Lower leg skin (tissue), 4 donors: ENCODE data around the gene EFCAB8. TPM values are rescaled to one million over a fixed set of nuclear protein-coding genes. Genes with fewer than 3 reads are reported as not detected.

Source experiments
- DNase-seq, 2 donors: peaks; one replicate each; pipeline ENCODE4 v3.0.0-alpha.2; 2019; ENCODE audit warnings: low spot score in 2 of 2
- H3K4me3 ChIP-seq: fragments of 200-600 bp; sonication (generic); 2 replicates; pipeline ENCODE4 v1.5.1; 2017; ENCODE audit warnings: mild to moderate bottlenecking, low read depth; ENCODE audit not compliant: poor library complexity, severe bottlenecking
- POLR2A ChIP-seq, 2 donors: fragments of 450-650 bp; IDR thresholded peaks; one replicate each; pipeline ENCODE4 v1.6.1; 2016 to 2017; ENCODE audit warnings: antibody characterized with exemption in 2 of 2, mild to moderate bottlenecking in 1 of 2, moderate library complexity in 1 of 2
- WGBS, 2 donors: methylation state at CpG; one replicate each; pipeline ENCODE4 v1.1.5; 2018; 5-methylcytosine and 5-hydroxymethylcytosine counted together
- intact Hi-C: fragments of 100-400 bp; cut with DNase I; formaldehyde crosslinking; loops from one replicate; pipeline ENCODE4 v1.15.0; 2023; ENCODE audit warnings: low total_unique reads
- total RNA-seq, 4 donors: library from RNA; depleted of rRNA; stranded (reverse); fragments of >200 nt; gene quantifications; one replicate each; pipeline ENCODE4 v1.1.0, GENCODE V29; 2016
- TF ChIP-seq, protein P1 (sequence below), 3 donors: fragments of 450-650 bp; IDR thresholded peaks; one replicate each; pipeline ENCODE4 v1.5.1; 2016; ENCODE audit warnings: antibody characterized with exemption in 3 of 3, mild to moderate bottlenecking in 3 of 3, moderate library complexity in 2 of 3

EFCAB8 gene
- total RNA-seq, 4 donors from 2014 or later: not detected

DNA sequence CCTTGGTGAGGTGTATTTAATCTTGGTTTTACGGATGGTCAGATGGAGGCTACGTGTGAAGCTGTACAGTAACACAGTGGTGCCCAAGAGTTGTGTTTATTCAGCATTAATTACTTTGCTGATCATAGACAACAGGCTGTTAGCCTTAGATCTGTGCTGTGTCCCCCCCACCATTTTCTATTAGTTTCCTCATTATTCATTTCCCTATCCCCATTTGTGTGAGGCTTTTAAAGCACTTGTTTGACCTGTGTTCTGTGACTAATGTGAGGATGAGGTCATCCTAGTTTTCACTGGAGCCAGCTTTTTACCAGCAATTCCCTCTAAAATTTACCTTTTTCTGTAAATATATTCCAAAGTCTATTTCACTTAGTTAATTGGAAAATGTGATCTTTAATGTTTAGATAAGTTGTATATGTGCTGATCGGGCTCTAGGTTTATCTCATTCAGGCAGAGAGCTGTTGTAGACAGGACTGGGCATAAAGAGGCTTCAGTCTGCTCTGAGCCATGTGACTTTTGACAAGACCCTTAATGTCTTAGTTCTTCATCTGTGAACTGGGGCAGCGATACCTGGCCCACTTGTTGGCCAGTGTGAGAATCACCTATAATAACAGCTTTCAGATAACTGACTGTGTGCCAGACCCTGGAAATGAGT, 30.6 kb upstream of the EFCAB8 start:
- 95 to 98% methylated on average over 4 of the region's 4 CpGs for WGBS, 2 donors
- intact Hi-C loops: no loop called here
- DNase-seq: no peak

DNA sequence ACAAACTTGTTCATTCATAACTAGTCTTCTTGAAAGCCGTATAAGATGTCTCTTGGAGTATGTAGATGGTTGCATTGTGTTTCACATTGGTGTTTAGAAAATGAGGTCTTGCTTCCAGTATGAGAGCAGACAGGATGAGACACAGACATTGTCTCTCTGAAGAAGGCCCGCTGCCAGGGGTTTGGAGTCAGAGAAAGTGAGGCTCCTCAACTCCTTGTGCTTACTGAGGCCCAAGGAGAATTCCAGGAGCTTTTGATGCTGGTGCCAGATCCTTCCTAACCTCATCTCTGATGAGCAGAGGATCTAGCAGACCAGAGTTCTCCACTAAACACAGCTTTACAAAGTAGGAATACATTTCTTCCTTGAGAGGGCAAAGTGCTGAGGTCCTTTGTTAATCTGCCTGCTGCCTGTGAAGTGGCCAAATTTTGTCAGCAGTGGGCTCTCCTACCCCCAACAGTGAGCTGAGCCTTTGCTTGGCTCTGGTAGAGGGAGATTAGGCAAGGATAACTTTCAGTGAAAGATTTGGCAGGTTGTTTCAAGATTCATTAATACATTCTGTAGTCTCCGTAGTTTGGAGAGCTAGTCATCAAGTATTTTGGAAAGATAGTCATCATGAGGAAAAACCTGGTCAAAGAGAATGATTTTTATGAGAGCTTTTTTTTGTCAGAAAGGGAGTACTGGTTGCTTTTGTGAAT, 29.3 kb upstream of the EFCAB8 start:
- 64 to 67% methylated on average over 3 of the region's 3 CpGs for WGBS, 2 donors
- DNase-seq: no peak
- TF ChIP-seq, protein P1, sequence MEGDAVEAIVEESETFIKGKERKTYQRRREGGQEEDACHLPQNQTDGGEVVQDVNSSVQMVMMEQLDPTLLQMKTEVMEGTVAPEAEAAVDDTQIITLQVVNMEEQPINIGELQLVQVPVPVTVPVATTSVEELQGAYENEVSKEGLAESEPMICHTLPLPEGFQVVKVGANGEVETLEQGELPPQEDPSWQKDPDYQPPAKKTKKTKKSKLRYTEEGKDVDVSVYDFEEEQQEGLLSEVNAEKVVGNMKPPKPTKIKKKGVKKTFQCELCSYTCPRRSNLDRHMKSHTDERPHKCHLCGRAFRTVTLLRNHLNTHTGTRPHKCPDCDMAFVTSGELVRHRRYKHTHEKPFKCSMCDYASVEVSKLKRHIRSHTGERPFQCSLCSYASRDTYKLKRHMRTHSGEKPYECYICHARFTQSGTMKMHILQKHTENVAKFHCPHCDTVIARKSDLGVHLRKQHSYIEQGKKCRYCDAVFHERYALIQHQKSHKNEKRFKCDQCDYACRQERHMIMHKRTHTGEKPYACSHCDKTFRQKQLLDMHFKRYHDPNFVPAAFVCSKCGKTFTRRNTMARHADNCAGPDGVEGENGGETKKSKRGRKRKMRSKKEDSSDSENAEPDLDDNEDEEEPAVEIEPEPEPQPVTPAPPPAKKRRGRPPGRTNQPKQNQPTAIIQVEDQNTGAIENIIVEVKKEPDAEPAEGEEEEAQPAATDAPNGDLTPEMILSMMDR (IDR thresholded peaks at IDR 0.05): no peak
- no peak for TF ChIP-seq POLR2A (IDR thresholded peaks at IDR 0.05)
- no peak overlapping the region for H3K4me3 ChIP-seq
- intact Hi-C loops: no loop called here

More for the DNA sequence above, 30.6 kb upstream of the EFCAB8 start:
- TF ChIP-seq, protein P1 (IDR thresholded peaks at IDR 0.05): no peak
- TF ChIP-seq POLR2A (IDR thresholded peaks at IDR 0.05): no peak
- H3K4me3 ChIP-seq: no peak overlapping the region

GRCh38 chr20:32830437-32830836, 28.3 kb upstream of the EFCAB8 start:
- no peak overlapping the region for H3K4me3 ChIP-seq
- TF ChIP-seq, protein P1 (IDR thresholded peaks at IDR 0.05): no peak
- TF ChIP-seq POLR2A (IDR thresholded peaks at IDR 0.05): no peak
- WGBS, 2 donors: 92 to 97% methylated on average over 3 of the region's 3 CpGs
- peak in 1 of 2 donors; percentile 65 for DNase-seq
- intact Hi-C loops: no loop called here

DNA sequence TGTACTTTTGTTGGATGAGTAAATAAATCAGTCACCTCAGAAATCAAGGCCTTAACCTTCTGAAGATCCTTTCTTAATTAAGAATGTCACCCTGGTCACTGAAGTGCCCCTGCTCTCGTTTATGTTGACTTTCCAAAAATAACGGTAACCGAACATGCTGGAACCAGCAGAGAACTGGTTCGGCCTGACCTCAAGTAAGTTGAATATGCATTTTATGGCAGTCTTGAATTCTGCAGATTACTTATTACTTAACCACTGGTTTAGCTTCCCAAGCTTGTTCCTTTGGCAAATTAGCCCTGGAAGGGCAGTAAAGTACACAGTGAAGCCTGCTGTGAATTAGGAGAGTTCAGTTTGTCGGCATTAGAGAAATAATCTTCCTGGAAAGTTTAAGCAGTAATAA, 26.7 kb upstream of the EFCAB8 start:
- TF ChIP-seq, protein P1 (IDR thresholded peaks at IDR 0.05): no peak
- TF ChIP-seq POLR2A (IDR thresholded peaks at IDR 0.05): no peak
- H3K4me3 ChIP-seq: no peak overlapping the region
- WGBS, 2 donors: 52 to 65% methylated on average over 5 of the region's 5 CpGs
- DNase-seq: no peak
- intact Hi-C loops: no loop called here

GRCh38 chr20:32832664-32833063, 26.1 kb upstream of the EFCAB8 start:
- intact Hi-C loops: no loop called here
- no peak for TF ChIP-seq POLR2A (IDR thresholded peaks at IDR 0.05)
- TF ChIP-seq, protein P1 (IDR thresholded peaks at IDR 0.05): no peak
- 83 to 87% methylated on average over 11 of the region's 11 CpGs for WGBS, 2 donors
- H3K4me3 ChIP-seq: no peak overlapping the region
- DNase-seq: no peak
